ENCODE measurements around the gene DDX4.
"Not testable (repeated sequence)": the region's sequence is repeated elsewhere in the genome, so short reads cannot be mapped to it uniquely, and the experiment has no call there.

The DDX4 gene

GRCh38 chr5:55713871-55714270 lies 24.0 kb upstream of the DDX4 start:
- Mint-ChIP-seq H3K4me3 (no peak overlapping the region), H3K4me1 (peaks cover 22% of the 10 kb centered on the region), H3K27ac (no peak overlapping the region), H3K27me3 (no peaks in the 10 kb centered on the region), H3K36me3 (no peaks in the 10 kb centered on the region), H3K9me3 (no peaks in the 10 kb centered on the region)
- no peak for ATAC-seq

DNA sequence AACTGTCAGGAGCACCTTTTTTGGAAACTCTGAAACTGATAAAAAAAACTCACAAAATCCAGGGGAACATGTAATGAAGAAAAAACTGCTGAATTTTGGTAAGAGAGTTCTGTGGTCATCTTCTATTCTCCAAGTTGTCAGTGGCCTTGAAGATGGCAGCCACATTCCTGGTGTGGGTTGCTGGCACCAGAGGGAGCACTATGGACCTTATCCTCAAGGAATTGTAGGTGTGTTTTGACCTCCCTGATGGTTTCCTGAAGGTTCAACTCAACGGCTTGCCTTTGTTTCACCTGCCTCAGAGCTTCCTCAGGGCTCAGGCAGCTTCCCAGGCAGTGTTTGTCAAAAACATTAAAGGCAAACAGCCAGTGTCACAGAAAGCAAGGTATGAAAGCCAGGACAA lies 23.5 kb upstream of the DDX4 start:
- H3K9me3 Mint-ChIP-seq: peaks cover 2% of the 10 kb centered on the region
- no peak for ATAC-seq
- no peak overlapping the region for H3K27ac Mint-ChIP-seq
- H3K36me3 Mint-ChIP-seq: no peaks in the 10 kb centered on the region
- no peaks in the 10 kb centered on the region for H3K27me3 Mint-ChIP-seq
- peaks cover 22% of the 10 kb centered on the region for H3K4me1 Mint-ChIP-seq
- no peak overlapping the region for H3K4me3 Mint-ChIP-seq

DNA sequence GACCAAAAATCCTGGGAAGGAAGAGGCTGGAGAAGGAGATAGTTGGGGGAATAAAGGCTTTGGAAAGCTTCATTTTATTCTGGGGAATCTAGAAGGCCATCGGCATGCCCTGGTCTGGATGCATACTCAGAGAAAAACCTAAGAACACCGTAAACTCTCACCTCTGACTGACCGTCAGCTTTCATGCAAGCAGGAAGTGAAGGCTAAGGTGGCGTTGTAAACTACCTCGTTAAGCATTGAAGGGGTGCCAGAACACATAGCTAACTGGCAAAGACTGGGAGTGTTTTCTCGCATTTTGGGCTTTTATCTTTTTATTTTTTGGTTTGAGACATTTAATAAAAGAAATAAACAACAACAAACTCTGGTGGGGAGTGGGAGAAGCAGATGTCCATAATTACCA lies 23.1 kb upstream of the DDX4 start:
- Mint-ChIP-seq H3K4me3 (no peak overlapping the region), H3K9me3 (peaks cover 2% of the 10 kb centered on the region), H3K27ac (no peak overlapping the region), H3K36me3 (no peaks in the 10 kb centered on the region), H3K4me1 (peaks cover 22% of the 10 kb centered on the region), H3K27me3 (no peaks in the 10 kb centered on the region)
- ATAC-seq: no peak

- Mint-ChIP-seq H3K27ac (no peak overlapping the region), H3K4me3 (no peak overlapping the region), H3K9me3 (peaks cover 2% of the 10 kb centered on the region), H3K27me3 (no peaks in the 10 kb centered on the region), H3K36me3 (no peaks in the 10 kb centered on the region), H3K4me1 (peaks cover 30% of the 10 kb centered on the region)
- no peak for ATAC-seq
Observed at GRCh38 chr5:55715519-55716078, 22.3 kb upstream of the DDX4 start.

- peaks cover 10% of the 10 kb centered on the region for H3K4me1 Mint-ChIP-seq
- not testable (repeated sequence) for ATAC-seq, H3K27ac Mint-ChIP-seq
Observed at GRCh38 chr5:55719026-55719425, 18.8 kb upstream of the DDX4 start.

GRCh38 chr5:55720188-55720703 lies 17.6 kb upstream of the DDX4 start:
- peak; percentile 43 for ATAC-seq
- Mint-ChIP-seq H3K4me1 (peaks cover 10% of the 10 kb centered on the region), H3K4me3 (no peak overlapping the region), H3K36me3 (no peaks in the 10 kb centered on the region), H3K27me3 (no peaks in the 10 kb centered on the region), H3K9me3 (peaks cover 2% of the 10 kb centered on the region), H3K27ac (no peak overlapping the region)

More at GRCh38 chr5:55719026-55719425, 18.8 kb upstream of the DDX4 start:
- not testable (repeated sequence) for H3K36me3 Mint-ChIP-seq, H3K4me3 Mint-ChIP-seq, H3K27me3 Mint-ChIP-seq, H3K9me3 Mint-ChIP-seq

DNA sequence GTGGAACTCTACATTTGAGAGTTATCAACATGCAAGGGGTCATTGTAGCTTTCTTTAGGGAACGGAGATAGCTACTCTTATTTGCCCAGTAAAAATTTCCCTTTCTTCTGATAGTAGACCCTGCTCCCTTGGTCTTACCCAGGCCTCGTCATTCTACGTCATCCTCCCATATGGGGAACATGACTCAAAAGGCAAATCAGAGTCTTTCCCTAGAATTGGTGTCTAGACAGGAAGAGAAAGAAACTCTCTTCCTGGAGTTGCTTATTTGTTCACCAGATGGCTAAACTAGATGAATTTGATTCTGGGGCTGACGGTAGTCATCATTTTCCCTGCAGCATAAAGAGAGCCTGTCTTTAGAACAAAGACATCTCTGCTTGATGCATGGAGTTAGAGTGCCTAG lies 13.6 kb upstream of the DDX4 start:
- ATAC-seq: no peak
- Mint-ChIP-seq H3K27me3 (no peaks in the 10 kb centered on the region), H3K4me1 (peaks cover 10% of the 10 kb centered on the region), H3K4me3 (no peak overlapping the region), H3K36me3 (no peaks in the 10 kb centered on the region), H3K9me3 (no peaks in the 10 kb centered on the region), H3K27ac (no peak overlapping the region)

DNA sequence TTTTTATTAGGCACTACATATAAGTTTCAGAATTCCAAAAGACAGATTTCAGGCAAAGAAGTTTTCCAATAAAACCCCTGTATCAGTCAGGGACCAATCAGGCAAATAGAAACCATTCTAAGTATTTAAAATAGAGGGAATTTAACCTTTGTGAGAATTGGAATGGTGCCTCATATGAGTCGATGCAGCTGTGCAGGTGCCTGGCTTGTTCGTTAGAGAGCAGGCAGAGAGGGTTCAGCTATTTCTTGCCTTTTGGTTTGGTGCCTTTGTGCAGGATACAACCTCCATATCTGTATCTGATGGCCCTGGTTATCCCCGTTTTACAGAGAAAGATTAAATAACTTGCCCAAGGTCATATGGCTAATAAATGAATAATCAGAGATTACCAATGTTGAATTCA lies 6.0 kb upstream of the DDX4 start:
- Mint-ChIP-seq H3K27me3 (no peaks in the 10 kb centered on the region), H3K4me3 (no peak overlapping the region), H3K9me3 (peaks cover 3% of the 10 kb centered on the region), H3K4me1 (no peaks in the 10 kb centered on the region), H3K27ac (no peak overlapping the region), H3K36me3 (no peaks in the 10 kb centered on the region)
- no peak for ATAC-seq

DNA sequence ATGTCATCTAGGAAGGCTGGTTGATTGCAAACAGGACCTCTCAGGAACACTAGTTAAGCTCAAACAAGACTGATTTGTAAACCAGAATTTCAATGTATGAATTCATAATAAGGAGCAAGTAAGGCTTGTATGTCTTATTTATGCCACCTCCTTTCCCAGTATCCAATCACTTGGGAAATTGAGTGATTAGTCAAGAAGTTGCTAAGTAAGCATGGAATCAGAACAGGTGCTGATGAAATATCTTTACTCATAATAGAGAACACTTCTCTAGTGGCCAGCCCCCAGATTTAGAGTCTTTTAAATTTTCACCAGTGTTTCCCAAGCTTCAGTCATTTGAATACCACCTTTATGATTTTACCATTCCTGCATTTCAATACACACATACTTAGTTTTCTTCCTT lies 5.3 kb upstream of the DDX4 start:
- Mint-ChIP-seq H3K36me3 (no peaks in the 10 kb centered on the region), H3K4me3 (no peak overlapping the region), H3K9me3 (peaks cover 3% of the 10 kb centered on the region), H3K27me3 (no peaks in the 10 kb centered on the region), H3K4me1 (no peaks in the 10 kb centered on the region), H3K27ac (no peak overlapping the region)
- no peak for ATAC-seq

DNA sequence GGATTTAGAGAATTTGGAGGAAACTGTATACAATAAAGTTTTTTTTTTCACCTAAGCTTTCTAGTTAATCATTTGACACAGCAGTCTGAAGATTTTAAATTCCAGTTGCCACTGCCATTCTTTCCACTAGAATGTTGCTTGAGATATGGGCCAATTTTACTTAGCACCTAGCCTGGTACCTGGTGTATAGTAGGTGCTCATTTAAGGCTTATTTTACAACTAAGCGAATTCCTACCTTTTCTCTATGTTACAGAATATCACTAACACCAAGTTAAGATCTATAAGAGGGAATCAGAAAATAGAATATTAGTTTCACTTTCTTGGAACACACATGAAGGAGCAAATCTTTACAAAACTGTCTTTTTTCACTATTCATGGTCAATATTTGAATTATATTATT lies 3.2 kb upstream of the DDX4 start:
- Mint-ChIP-seq H3K4me1 (no peaks in the 10 kb centered on the region), H3K36me3 (no peaks in the 10 kb centered on the region), H3K27me3 (no peaks in the 10 kb centered on the region), H3K27ac (no peak overlapping the region), H3K4me3 (no peak overlapping the region), H3K9me3 (peaks cover 3% of the 10 kb centered on the region)
- no peak for ATAC-seq

- Mint-ChIP-seq H3K4me1 (no peaks in the 10 kb centered on the region), H3K27ac (no peak overlapping the region), H3K4me3 (no peak overlapping the region), H3K9me3 (no peaks in the 10 kb centered on the region), H3K27me3 (peaks cover 18% of the 10 kb centered on the region), H3K36me3 (no peaks in the 10 kb centered on the region)
- ATAC-seq: no peak
Observed at GRCh38 chr5:55742778-55743177, 4.9 kb downstream of the DDX4 start.

- Mint-ChIP-seq H3K4me1 (no peaks in the 10 kb centered on the region), H3K36me3 (no peaks in the 10 kb centered on the region), H3K27me3 (peaks cover 2% of the 10 kb centered on the region), H3K4me3 (no peak overlapping the region), H3K27ac (no peak overlapping the region), H3K9me3 (no peaks in the 10 kb centered on the region)
- no peak for ATAC-seq
Observed at GRCh38 chr5:55747778-55748318, 10.0 kb downstream of the DDX4 start.

GRCh38 chr5:55749387-55749786 lies 11.5 kb downstream of the DDX4 start:
- ATAC-seq: peak; percentile 31
- no peaks in the 10 kb centered on the region for H3K36me3 Mint-ChIP-seq
- no peaks in the 10 kb centered on the region for H3K4me1 Mint-ChIP-seq
- no peaks in the 10 kb centered on the region for H3K27me3 Mint-ChIP-seq
- no peak overlapping the region for H3K27ac Mint-ChIP-seq
- no peak overlapping the region for H3K4me3 Mint-ChIP-seq
- H3K9me3 Mint-ChIP-seq: no peaks in the 10 kb centered on the region

DNA sequence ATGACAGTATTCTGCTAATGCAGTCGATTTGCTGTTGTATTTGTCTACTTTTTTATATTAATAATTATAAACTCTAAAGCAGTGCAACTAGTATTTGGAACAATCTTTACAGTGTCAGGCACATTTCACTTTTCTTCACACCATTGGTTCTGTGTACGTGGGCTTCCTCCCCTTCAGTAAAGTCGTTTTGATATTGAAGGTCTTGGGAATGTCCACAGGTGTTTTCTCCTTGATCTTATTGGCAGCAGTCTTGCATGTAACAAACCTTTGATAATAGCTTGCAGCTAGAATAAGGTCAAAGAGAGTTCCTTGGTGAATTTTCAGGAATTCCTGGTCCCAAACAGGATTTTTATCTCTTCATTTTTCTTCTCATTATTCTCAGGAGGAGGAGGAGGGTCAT lies 12.2 kb downstream of the DDX4 start:
- Mint-ChIP-seq H3K27me3 (no peaks in the 10 kb centered on the region), H3K4me1 (no peaks in the 10 kb centered on the region), H3K36me3 (no peaks in the 10 kb centered on the region), H3K4me3 (no peak overlapping the region), H3K9me3 (no peaks in the 10 kb centered on the region), H3K27ac (no peak overlapping the region)
- no peak for ATAC-seq

GRCh38 chr5:55750499-55750898 lies 12.6 kb downstream of the DDX4 start:
- Mint-ChIP-seq H3K9me3 (no peaks in the 10 kb centered on the region), H3K27ac (no peak overlapping the region), H3K4me1 (no peaks in the 10 kb centered on the region), H3K27me3 (no peaks in the 10 kb centered on the region), H3K36me3 (no peaks in the 10 kb centered on the region), H3K4me3 (no peak overlapping the region)
- no peak for ATAC-seq

GRCh38 chr5:55758231-55758630 lies 20.4 kb downstream of the DDX4 start:
- Mint-ChIP-seq H3K27ac (no peak overlapping the region), H3K4me1 (no peaks in the 10 kb centered on the region), H3K9me3 (no peaks in the 10 kb centered on the region), H3K36me3 (no peaks in the 10 kb centered on the region), H3K27me3 (peaks cover 40% of the 10 kb centered on the region), H3K4me3 (no peak overlapping the region)
- no peak for ATAC-seq

Data from stimulated activated memory B cell treated with anti-CD40 and anti-IgM and Interleukin-4, amounts not matched to agents 10 μg/mL and 1 μg/mL and 100 μg/mL, for 72 hours (primary cell).